Stimulated activated CD4-positive, alpha-beta T cell treated with anti-CD3 and anti-CD28 coated beads, TNF-alpha, amount 100 ng/mL, for 48 hours (primary cell): ENCODE measurements around the gene OCA2.
"Not testable (repeated sequence)": the region's sequence is repeated elsewhere in the genome, so short reads cannot be mapped to it uniquely, and the experiment has no call there.

Experiments
- DNase-seq, 3 donors: peaks; one replicate each; pipeline ENCODE4 v3.0.0-alpha.2; 2020; ENCODE audit warnings: low read depth in 3 of 3

OCA2 gene

GRCh38 chr15:27770769-27771554, 328.2 kb downstream of the OCA2 start:
- DNase-seq = no peak

DNA sequence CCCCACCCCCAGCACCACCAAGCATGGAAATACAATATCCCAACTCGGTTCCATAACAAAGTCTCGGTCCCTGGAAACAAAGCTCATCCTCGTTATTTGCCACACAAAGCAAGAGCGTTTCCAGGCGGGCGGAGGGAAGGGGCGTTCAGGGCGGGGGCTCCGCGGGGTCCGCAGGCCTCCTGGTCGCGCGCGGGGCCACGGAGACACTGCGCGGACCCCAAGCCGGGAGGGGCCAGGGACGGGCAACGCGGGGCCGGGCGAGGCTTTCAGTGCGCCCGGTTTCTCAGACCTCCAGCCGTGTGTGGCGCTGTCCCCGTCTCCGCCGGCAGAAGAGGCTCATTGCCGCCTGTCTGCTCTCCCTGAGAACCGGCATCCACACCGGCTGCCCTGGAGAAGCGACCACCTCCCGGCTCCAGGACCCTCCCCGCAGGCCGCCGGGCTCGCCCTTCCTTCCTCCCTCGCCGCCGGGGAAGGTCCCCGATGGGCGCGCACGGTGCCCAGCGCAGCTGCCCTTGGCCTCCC, 329.0 kb downstream of the OCA2 start:
- DNase-seq = no peak

DNA sequence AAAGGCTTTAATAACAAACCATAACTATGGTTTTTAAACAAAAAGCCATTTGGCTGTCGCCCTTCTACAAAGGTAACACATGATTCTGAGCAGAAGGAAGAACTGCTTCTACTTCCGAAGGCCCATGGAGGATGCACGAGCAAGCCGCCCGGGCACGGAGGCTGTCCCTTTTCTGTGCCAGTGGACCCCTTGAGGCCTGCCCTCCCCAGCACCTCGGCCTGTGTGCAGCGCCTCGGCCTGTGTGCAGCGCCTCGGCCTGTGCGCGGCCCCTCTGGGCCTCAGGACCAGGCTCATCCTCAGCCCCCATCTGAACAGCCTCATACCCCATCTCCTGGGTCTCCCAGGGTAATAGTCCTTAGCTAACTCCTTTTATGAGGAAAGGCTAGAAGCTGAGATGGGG, 329.5 kb downstream of the OCA2 start:
- DNase-seq = no peak

- DNase-seq = no peak
Measured at GRCh38 chr15:27768732-27769475, 330.2 kb downstream of the OCA2 start.

- DNase-seq = no peak
Measured at GRCh38 chr15:27767918-27768640, 331.0 kb downstream of the OCA2 start.

GRCh38 chr15:27767430-27767829, 331.7 kb downstream of the OCA2 start:
- DNase-seq = not testable (repeated sequence)

DNA sequence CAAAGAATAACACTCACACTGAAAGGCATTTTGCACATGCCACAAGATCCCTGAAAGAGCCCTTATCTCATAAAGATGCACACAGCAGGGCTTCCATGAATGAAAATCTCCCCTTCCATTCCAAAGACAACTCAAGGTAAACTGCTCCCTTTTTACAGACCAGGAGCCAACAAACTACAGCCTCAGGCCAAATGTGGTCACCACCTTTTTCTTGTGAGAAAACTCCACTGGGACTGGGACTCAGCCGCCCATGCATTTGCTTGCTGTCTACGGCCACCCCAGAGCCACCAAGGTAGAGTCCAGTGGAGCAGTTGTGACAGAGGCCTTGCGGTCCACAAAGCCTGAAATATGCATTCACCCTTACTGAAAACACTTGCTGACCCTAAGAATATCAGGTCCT, 334.8 kb downstream of the OCA2 start:
- DNase-seq = no peak

DNA sequence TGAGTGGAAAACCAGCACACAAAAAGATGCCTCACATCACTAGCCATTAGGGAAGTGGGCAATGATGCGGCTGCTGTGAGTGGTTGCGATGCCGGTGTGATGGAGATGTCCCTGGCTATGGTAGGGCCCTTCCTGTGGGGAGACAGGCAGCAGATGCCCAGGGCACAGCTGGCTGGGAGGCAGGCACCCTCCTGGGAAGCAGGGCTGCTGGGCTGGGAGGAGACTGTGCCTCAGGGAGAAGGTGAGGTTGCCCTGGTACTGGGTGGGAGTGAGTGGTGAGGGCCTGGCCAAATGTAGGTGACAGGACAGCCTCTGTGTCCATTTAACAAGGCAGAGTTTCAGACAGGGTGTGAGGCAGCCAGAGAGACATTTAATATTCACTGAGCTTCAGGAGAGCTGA, 335.6 kb downstream of the OCA2 start:
- DNase-seq = no peak

DNA sequence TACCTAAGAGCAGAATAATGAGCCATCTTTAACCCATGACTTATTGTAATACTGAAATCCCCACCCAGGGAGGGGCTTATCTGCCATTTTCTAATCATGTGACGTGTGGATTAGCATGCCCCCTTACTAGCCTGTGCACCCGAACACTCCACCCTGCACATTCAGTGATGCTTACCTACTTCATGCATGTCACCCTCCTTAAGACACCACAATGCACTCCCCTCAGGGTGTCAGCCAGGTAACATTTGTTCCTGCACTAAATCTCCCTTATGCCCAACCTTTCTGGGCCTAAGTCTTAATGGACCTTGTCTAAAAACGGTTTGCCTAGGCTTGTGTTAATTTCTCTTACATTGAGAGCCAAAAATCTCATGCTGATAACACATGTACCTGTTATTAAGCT, 336.6 kb downstream of the OCA2 start:
- no peak for DNase-seq

GRCh38 chr15:27757052-27757451, 342.1 kb downstream of the OCA2 start:
- DNase-seq = no peak

DNA sequence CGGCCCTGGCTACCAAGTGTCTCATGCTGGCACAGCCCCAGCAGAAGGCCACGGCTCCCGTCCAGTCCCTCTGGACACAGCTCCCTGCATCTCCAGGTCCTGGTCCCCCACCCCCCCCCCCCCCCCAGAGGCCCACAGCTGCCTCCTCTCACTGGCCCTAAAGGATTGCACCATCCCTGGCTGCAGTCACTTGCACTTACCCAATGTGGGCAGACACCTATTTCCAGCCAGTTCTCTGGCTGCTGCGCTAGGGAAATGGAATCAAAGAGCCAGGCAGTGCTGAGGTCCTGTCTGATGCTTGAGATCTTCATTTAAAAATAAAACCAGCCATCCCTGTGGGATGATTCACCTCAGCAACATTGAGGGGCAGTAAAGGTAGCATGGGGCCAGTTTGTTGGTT, 346.4 kb downstream of the OCA2 start:
- DNase-seq = no peak

- DNase-seq = no peak
Measured at GRCh38 chr15:27747997-27748396, 351.1 kb downstream of the OCA2 start.

GRCh38 chr15:27746401-27746955, 352.6 kb downstream of the OCA2 start:
- DNase-seq = no peak

DNA sequence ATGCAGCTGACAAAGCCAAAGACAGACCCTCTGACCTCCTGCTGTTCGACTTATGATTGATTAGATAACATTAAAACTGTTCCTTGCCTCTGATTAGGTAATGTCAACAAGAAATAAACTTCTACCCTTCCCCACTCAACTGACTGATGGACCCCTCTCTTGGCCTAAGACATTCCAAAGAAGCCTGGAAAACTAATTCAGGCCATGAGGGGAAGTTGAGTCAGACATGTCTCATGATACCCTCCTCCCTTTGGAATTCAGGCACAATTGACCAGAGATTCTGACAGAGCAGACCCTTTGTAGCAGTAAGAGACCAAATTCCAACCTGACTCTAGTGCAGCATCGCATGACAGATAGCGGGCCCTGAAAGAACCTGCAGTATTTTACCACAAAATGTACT, 354.5 kb downstream of the OCA2 start:
- no peak for DNase-seq

DNA sequence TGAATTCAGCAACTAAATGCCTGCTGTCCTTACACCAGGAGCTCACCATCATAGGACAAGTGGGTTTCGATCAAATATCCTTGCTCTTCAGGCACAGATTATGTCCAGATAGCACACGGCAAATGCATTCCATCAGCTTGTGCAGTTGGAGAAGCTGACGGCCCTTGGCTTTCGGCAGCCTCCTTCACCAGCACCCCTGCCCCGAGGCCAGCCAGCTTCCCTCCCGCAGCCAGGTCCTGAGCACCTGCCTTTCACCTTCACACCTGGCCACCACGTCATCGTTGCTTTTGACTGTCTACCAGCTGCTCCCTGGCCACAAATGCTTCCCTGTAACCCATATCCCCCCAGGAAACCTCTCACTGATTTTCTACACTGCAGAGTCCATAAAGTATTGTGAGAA, 355.5 kb downstream of the OCA2 start:
- no peak for DNase-seq

DNA sequence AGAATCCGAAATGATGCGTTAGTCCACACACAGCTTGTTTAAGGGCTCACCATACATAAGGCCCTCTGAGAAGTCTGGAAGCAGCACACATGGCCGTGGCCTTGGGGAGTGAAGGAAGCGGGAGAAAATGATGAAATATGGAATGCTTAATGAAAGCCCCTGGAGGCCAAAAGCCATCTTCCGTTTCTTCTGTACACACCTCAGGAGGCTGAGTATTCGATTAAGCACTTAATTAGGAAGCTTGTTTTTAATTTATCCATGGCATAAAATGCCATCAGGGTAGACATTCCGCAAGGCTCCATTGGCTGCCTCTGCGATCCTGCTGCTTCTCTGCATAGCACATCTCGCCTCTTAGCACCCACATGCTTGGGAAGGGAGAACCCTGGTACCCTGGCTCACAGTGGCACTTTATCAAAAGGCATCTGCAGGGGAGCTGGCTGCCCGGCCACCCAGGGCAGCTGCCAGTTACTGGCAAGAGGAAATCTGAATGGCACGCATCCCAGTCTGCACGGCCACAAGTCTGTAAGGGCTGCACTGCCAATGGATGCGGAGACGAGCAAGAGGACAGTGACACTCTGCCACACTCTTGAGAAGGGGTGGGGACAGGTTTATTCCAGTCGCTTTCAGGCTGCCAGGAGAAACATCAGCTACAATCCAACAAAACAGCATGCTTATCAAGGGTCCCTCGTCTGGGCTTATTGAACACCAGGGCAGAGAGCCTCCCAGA, 356.2 kb downstream of the OCA2 start:
- no peak for DNase-seq

DNA sequence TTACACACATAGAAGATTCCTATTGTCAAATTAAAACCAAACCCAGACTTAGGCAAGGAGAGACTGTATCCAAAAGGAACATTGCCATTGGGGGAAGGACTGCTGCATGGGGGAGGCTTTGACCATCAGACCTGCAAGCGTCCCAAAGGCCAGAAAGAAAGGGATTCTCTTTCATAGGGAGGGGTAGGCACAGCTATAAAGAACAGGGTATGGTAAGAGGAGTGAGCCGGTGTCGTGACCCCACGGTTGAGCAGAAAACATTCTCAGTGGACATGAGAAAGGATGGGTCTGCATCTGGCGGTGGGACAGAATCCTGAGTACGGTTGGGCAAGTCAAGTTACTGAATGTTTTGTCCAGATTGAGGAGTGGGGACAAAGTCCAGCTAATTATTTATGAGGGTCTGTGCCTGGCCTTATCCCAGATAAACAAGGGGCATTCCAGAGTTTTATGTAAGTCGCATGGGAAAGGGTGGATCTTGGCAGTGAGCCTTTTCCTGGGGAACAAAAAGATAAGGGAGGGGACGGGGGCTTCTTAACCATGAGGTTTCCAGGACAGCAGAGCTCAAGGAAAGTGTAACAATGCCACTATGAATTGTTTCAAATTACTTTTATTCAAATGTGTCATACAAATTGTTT, 357.8 kb downstream of the OCA2 start:
- DNase-seq = no peak

GRCh38 chr15:27734785-27735495, 364.2 kb downstream of the OCA2 start:
- DNase-seq = no peak

DNA sequence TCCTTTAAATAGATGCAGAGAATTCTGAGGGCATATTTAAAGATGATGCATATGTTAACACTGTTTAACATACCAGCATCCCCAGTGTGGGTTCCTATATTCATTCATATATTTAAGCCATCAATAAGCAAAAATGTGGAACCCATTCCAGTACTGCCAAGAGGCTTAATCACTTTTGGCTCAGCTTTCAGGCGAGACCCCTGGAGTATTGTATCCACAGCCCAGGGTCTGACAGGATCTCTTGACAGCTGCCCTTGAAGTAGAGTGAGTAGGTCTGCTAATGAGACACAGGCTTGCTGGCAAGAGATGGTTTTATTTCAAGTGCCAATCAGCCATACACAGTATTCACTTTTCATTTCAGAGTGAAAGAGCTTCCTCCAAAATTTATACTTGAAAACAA, 367.3 kb downstream of the OCA2 start:
- DNase-seq = no peak

- no peak for DNase-seq
Measured at GRCh38 chr15:27730868-27731267, 368.2 kb downstream of the OCA2 start.
